Fibroblast of lung (primary cell): Measurements from ENCODE around the gene NFE2L3.
"Not testable (repeated sequence)": the region's sequence is repeated elsewhere in the genome, so short reads cannot be mapped to it uniquely, and the experiment has no call there.

ENCODE experiments used
- EZH2 ChIP-seq: IDR thresholded peaks from 2 replicates; pipeline ENCODE4 v1.5.1; 2012; ENCODE audit warnings: low read length, control low read depth, mild to moderate bottlenecking; ENCODE audit errors: missing control alignments
- TF ChIP-seq, protein P1 (sequence below), 2 donors: IDR thresholded peaks in 1 of 2; conservative IDR thresholded peaks in 1 of 2; 1 replicate in 1 of 2; 2 replicates in 1 of 2; pipeline ENCODE4 v1.5.1; 2011 to 2012; ENCODE audit warnings: low read length in 2 of 2, control low read depth in 1 of 2, inconsistent platforms in 1 of 2, low read depth in 1 of 2, mild to moderate bottlenecking in 1 of 2

DNA sequence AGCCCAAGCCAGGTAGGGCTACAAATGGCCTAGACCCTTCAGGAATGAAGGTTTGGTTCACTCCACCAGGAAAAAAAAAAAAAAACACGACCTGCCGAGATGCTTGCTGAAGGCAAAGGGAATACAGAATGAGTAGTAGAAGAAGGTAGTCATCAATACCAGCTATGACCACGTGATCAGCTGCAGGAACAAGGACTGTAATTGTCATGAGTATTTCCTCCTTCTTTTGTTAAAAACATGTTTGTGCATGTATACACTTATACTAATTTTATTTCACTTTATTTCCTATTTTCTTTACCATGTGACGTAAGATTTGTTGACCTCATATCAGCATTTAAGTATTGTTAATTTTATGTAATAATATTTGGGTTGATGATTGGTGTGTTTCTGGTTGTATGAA lies 27.2 kb upstream of the NFE2L3 start:
- TF ChIP-seq, protein P1, sequence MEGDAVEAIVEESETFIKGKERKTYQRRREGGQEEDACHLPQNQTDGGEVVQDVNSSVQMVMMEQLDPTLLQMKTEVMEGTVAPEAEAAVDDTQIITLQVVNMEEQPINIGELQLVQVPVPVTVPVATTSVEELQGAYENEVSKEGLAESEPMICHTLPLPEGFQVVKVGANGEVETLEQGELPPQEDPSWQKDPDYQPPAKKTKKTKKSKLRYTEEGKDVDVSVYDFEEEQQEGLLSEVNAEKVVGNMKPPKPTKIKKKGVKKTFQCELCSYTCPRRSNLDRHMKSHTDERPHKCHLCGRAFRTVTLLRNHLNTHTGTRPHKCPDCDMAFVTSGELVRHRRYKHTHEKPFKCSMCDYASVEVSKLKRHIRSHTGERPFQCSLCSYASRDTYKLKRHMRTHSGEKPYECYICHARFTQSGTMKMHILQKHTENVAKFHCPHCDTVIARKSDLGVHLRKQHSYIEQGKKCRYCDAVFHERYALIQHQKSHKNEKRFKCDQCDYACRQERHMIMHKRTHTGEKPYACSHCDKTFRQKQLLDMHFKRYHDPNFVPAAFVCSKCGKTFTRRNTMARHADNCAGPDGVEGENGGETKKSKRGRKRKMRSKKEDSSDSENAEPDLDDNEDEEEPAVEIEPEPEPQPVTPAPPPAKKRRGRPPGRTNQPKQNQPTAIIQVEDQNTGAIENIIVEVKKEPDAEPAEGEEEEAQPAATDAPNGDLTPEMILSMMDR (conservative IDR thresholded peaks at IDR 0.05 in 1 of 2, IDR thresholded peaks at IDR 0.05 in 1 of 2; ENCODE audit: low read depth in 1 of 2, low read length in 2 of 2): not testable (repeated sequence)
- TF ChIP-seq EZH2: not testable (repeated sequence)
